GM12873 (cell line): Measurements from ENCODE around the gene NPL.

ENCODE experiments used
- TF ChIP-seq, protein P1 (sequence below): IDR thresholded peaks from 2 replicates; pipeline ENCODE4 v1.5.1; 2012; ENCODE audit warnings: low read depth, mild to moderate bottlenecking, moderate library complexity, low read length, control low read depth; ENCODE audit not compliant: insufficient read depth; ENCODE audit errors: missing control alignments

NPL gene

DNA sequence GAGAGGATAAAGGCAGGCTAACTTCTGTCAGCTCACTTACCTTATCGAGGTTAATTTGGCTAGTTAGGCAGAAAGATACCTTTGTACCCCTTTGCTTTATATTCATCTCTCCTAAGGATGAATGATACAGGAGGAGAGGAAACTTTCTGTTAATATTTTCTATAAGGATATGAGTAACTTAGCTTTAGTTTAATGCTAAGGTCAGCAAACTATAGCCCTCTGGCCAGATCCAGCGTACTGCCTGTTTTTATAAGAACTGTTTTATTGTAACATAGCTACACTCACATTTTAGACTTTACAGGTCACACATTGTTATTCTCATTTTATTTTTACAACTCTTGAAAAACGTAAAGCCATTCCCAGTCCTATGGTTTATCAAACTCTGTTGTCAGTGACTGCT lies 67.6 kb downstream of the NPL start:
- TF ChIP-seq, protein P1, sequence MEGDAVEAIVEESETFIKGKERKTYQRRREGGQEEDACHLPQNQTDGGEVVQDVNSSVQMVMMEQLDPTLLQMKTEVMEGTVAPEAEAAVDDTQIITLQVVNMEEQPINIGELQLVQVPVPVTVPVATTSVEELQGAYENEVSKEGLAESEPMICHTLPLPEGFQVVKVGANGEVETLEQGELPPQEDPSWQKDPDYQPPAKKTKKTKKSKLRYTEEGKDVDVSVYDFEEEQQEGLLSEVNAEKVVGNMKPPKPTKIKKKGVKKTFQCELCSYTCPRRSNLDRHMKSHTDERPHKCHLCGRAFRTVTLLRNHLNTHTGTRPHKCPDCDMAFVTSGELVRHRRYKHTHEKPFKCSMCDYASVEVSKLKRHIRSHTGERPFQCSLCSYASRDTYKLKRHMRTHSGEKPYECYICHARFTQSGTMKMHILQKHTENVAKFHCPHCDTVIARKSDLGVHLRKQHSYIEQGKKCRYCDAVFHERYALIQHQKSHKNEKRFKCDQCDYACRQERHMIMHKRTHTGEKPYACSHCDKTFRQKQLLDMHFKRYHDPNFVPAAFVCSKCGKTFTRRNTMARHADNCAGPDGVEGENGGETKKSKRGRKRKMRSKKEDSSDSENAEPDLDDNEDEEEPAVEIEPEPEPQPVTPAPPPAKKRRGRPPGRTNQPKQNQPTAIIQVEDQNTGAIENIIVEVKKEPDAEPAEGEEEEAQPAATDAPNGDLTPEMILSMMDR = no peak

DNA sequence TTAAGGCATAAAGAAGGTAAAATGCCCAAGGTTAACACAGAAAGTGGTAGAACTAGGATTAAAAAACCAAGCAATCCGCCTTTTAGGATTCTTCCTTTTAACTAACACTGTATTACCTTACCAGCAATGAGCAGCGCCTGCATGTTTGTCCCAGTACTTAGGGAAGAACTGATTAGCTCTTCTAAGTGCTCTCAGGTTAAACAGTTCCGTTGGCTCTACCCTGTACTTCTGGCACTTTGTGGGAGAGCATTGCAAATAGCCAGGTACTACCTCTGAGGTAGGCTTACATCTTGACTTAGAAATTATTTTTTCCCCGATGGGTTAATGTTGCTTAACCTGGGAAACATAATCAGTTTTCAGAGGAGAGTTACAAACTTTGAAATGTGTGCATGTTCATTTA lies 71.1 kb downstream of the NPL start:
- TF ChIP-seq, protein P1 = no peak

DNA sequence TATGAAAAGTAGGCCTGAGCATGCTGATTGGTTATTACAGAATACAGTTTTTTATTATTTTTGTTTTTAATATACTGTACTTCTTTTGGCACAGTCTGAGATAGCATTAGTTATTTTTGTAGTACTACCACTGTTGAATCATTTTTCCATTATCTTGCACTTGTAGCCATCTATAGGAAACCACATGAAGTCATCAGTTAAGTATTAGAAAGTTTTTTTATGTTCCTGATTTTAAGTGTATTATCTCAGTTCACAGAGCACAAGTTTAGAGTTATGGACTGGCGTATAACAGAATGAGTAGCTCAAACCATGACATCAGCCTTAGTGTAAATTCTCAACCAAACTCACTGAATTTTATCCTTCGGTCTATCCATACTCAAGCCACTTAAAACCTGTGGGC lies 72.4 kb downstream of the NPL start:
- TF ChIP-seq, protein P1 = no peak

DNA sequence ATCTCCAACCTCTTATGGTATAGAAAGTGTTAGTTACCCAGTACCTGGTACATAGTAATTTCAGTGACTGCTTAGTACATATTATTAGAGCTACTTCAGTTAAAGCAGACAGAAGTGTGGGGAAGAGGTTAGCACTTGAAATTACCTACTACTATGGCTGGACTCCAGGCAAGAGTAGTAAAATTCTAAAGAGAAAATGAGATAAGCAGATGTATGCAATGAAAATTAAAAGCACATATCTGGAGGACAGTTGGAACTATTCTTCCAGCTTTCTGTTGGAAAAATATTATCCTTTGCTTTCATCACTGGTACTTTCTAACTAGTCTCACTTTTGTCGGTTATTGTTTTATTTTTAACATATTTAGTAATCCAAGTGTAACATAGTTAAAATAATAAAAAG lies 73.3 kb downstream of the NPL start:
- TF ChIP-seq, protein P1 = no peak

DNA sequence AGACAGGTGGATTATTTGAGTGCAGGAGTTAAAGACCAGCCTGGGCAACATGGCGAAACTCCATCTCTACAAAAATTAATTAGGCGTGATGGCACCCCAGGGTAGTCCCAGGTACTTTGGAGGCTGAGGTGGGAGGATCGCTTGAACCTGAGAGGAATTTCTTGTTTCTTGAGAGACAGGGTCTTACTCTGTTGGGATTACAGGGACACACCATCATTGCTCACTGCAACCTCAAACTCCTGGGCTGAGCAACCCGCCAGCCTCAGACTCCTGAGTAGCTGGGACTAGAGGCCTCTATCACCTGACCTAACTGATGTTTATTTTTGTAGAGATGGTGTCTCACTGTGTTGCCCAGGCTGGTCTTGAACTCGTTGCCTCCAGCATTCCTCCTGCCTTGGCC lies 74.4 kb downstream of the NPL start:
- TF ChIP-seq, protein P1 = no peak

DNA sequence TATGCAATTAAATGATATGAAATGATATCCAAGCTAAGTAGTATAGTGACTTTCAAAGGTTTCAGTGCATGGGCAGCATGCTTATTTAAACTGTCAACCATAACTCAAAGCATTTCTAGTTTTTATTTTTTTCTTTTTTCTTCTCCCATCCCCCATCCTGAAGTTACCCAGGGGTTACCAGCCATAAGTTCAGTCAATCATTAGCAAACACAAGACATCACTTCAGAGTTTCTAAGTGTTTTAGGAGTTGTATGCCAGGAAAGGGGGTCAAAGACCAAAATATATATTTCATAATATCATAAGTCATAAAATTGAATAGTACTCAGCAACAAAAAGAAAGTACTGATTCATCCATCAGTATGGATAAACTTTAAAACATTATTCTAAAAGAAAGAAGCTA lies 78.3 kb downstream of the NPL start:
- TF ChIP-seq, protein P1 = no peak

DNA sequence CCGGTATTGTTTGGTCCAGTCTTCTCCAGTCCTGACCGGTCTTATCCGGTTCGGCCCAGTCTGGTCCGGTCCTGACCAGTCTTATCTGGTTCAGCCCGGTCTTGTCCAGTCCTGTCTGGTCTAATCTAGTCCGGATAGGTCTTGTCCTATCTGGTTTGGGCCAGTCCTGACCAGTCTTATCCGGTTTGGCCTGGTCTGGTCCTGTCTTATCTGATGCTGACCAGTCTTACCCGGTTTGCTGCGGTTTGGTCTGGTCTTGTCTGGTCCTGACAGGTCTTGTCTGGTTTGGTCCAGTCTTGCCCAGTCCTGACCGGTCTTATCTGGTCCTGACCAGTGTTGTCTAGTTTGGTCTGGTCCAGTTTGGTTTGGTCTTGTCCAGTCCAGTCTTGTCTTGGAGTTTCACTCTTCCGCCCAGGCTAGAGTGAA lies 79.7 kb downstream of the NPL start:
- TF ChIP-seq, protein P1 = no peak
